ENCODE measurements around the gene PNLIPRP2. TPM values are rescaled to one million over a fixed set of nuclear protein-coding genes. Genes with fewer than 3 reads are reported as not detected.
A peak's percentile ranks its signal among the peaks of the same experiment; 100 is the strongest.

PNLIPRP2 gene
- total RNA-seq, 1 experiment from 2014 or later, result 0.28 TPM

- H3K9me3 Mint-ChIP-seq, result peaks cover 6% of the 10 kb centered on the region
Observed at GRCh38 chr10:116669832-116670644, 49.3 kb downstream of the PNLIPRP2 start.

GRCh38 chr10:116670706-116671105 lies 50.0 kb downstream of the PNLIPRP2 start:
- CTCF ChIA-PET, result interaction anchor here (0.8 to 2.2 kb wide), 9 partner anchors 11 to 504 kb away, joined by 3 to 9 read pairs (median 5); no protein-coding TSS in a partner anchor
- H3K27me3 Mint-ChIP-seq (ENCODE audit: low read depth), result no peaks in the 10 kb centered on the region
- H3K4me3 Mint-ChIP-seq, result peak overlapping the region; percentile 50
- DNase-seq (ENCODE audit: low spot score) (no peak), ATAC-seq (peak; percentile 1; the same call in 1 of the 2 replicates)
- POLR2A ChIA-PET, result interaction anchor here (0.7 kb wide), 1 partner anchor 117 kb away, joined by 3 read pairs; no protein-coding TSS in a partner anchor
- peaks cover 19% of the 10 kb centered on the region for H3K36me3 Mint-ChIP-seq
- H3K27ac Mint-ChIP-seq, result peak overlapping the region; percentile 42; the same call in 1 of the 2 replicates
- TF ChIP-seq PREB (CRISPR knock-in tag; IDR thresholded peaks at IDR 0.05; ENCODE audit: borderline replicate concordance), result no peak
- no peak for TF ChIP-seq OVOL2 (CRISPR knock-in tag; IDR thresholded peaks at IDR 0.05; ENCODE audit: borderline replicate concordance)
- TF ChIP-seq RELA (CRISPR knock-in tag; IDR thresholded peaks at IDR 0.05; ENCODE audit: borderline replicate concordance), result no peak
- no peak for TF ChIP-seq ETV6 (CRISPR knock-in tag; IDR thresholded peaks at IDR 0.05)
- TF ChIP-seq IRF2 (CRISPR knock-in tag; IDR thresholded peaks at IDR 0.05; ENCODE audit: borderline replicate concordance, low read depth), result no peak
- TF ChIP-seq ZNF219 (CRISPR knock-in tag; IDR thresholded peaks at IDR 0.05; ENCODE audit: borderline replicate concordance), result no peak
- TF ChIP-seq ESRRA (CRISPR knock-in tag; IDR thresholded peaks at IDR 0.05; ENCODE audit: borderline replicate concordance), result no peak
- H3K4me1 Mint-ChIP-seq, result peaks cover 32% of the 10 kb centered on the region
- H3K9me3 Mint-ChIP-seq, result peaks cover 6% of the 10 kb centered on the region

More at GRCh38 chr10:116669832-116670644, 49.3 kb downstream of the PNLIPRP2 start:
- H3K27me3 Mint-ChIP-seq (ENCODE audit: low read depth), result no peaks in the 10 kb centered on the region
- no peak for TF ChIP-seq TP53 (CRISPR knock-in tag; IDR thresholded peaks at IDR 0.05)
- TF ChIP-seq PRRX2 (CRISPR knock-in tag; IDR thresholded peaks at IDR 0.05), result no peak
- no peak for TF ChIP-seq NFATC4 (CRISPR knock-in tag; IDR thresholded peaks at IDR 0.05)
- no peak for TF ChIP-seq SMAD4 (CRISPR knock-in tag; IDR thresholded peaks at IDR 0.05)
- TF ChIP-seq MYBL2 (CRISPR knock-in tag; IDR thresholded peaks at IDR 0.05), result peak; percentile 30; the same call in 1 of the 2 replicates
- TF ChIP-seq ZBTB21 (CRISPR knock-in tag; IDR thresholded peaks at IDR 0.05; ENCODE audit: borderline replicate concordance), result no peak
- no peak for TF ChIP-seq ZSCAN18 (CRISPR knock-in tag; IDR thresholded peaks at IDR 0.05)
- TF ChIP-seq KAT7 (CRISPR knock-in tag; IDR thresholded peaks at IDR 0.05; ENCODE audit: borderline replicate concordance), result 0 out of 2 replicates have a peak, but pooled peaks have one; percentile 36
- peak; percentile 54; the same call in 1 of the 2 replicates for TF ChIP-seq MAX (CRISPR knock-in tag; IDR thresholded peaks at IDR 0.05)
- no peak for TF ChIP-seq ATF2 (CRISPR knock-in tag; IDR thresholded peaks at IDR 0.05; ENCODE audit: borderline replicate concordance, low read depth)
- no peak for TF ChIP-seq ZNF425 (CRISPR knock-in tag; conservative IDR thresholded peaks at IDR 0.05)
- H3K36me3 Mint-ChIP-seq, result peaks cover 19% of the 10 kb centered on the region
- peak overlapping the region; percentile 75 for H3K4me3 Mint-ChIP-seq
- DNase-seq (ENCODE audit: low spot score) (peak; percentile 83), ATAC-seq (peak; percentile 93)
- ChIA-PET CTCF (interaction anchor here (0.8 to 1.8 kb wide), 9 partner anchors 12 to 505 kb away, joined by 3 to 9 read pairs (median 4); no protein-coding TSS in a partner anchor), POLR2A (interaction anchor here (0.7 kb wide), 1 partner anchor 118 kb away, joined by 3 read pairs; no protein-coding TSS in a partner anchor)
- H3K4me1 Mint-ChIP-seq, result peaks cover 34% of the 10 kb centered on the region
- peak overlapping the region; percentile 42; the same call in 1 of the 2 replicates for H3K27ac Mint-ChIP-seq
